ENCODE measurements around the gene PRKACG.

DNA sequence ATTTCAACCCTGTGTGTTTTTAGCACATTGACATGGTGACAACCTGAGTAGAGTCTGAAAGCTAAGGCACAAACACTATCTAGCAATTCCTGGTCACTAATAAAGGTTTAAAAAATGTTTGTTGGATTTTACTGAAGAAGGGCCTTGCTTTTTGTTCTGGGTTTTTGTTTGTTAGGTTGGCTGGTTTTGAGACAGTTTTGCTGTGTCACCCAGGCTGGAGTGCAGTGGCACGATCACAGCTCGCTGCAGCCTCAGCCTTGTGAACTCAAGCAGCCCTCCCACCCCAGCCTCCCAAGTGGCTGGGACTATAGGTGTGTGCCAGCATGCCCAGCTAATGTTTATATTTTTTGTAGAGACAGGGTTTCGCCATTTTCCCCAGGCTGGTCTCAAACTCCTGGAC lies 39.0 kb downstream of the PRKACG start:
- TF ChIP-seq, protein P1, sequence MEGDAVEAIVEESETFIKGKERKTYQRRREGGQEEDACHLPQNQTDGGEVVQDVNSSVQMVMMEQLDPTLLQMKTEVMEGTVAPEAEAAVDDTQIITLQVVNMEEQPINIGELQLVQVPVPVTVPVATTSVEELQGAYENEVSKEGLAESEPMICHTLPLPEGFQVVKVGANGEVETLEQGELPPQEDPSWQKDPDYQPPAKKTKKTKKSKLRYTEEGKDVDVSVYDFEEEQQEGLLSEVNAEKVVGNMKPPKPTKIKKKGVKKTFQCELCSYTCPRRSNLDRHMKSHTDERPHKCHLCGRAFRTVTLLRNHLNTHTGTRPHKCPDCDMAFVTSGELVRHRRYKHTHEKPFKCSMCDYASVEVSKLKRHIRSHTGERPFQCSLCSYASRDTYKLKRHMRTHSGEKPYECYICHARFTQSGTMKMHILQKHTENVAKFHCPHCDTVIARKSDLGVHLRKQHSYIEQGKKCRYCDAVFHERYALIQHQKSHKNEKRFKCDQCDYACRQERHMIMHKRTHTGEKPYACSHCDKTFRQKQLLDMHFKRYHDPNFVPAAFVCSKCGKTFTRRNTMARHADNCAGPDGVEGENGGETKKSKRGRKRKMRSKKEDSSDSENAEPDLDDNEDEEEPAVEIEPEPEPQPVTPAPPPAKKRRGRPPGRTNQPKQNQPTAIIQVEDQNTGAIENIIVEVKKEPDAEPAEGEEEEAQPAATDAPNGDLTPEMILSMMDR (IDR thresholded peaks at IDR 0.05): no peak
- no peak for TF ChIP-seq EZH2phosphoT487 (IDR thresholded peaks at IDR 0.05)

All from neural progenitor cell (in vitro differentiated cells).